ENCODE data around the gene MAP6D1. TPM values are rescaled to one million over a fixed set of nuclear protein-coding genes. Genes with fewer than 3 reads are reported as not detected.

MAP6D1 gene
- total RNA-seq, 1 experiment from 2014 or later: 2.9 TPM

GRCh38 chr3:183819831-183820230 is 5.5 kb downstream of the MAP6D1 start:
- H3K4me1 Mint-ChIP-seq (ENCODE audit: low read depth, unreplicated experiment): peaks cover 8% of the 10 kb centered on the region
- no peak overlapping the region for H3K27ac Mint-ChIP-seq (ENCODE audit: unreplicated experiment)
- DNase-seq: no peak
- TF ChIP-seq CTCF (IDR thresholded peaks at IDR 0.05; ENCODE audit: insufficient read depth in 1 of 2, low read depth in 1 of 2, low read length in 1 of 2, severe bottlenecking in 1 of 2, unreplicated experiment in 1 of 2): no peak
- no peaks in the 10 kb centered on the region for H3K27me3 ChIP-seq (replicated peaks; ENCODE audit: control insufficient read depth, insufficient read depth, low read length)
- H3K9me3 ChIP-seq: no peaks in the 10 kb centered on the region
- H3K9me3 Mint-ChIP-seq (ENCODE audit: unreplicated experiment): no peaks in the 10 kb centered on the region
- H3K4me3 Mint-ChIP-seq (ENCODE audit: unreplicated experiment): no peak overlapping the region
- no peaks in the 10 kb centered on the region for H3K36me3 ChIP-seq (ENCODE audit: control insufficient read depth, insufficient read depth, low read length)
- intact Hi-C loops (cut with micrococcal nuclease; ENCODE audit: unreplicated experiment): no loop called here
- H3K27me3 Mint-ChIP-seq (ENCODE audit: insufficient read depth, unreplicated experiment): no peaks in the 10 kb centered on the region
- H3K4me3 ChIP-seq (ENCODE audit: low read depth, low read length): no peak overlapping the region
- ChIA-PET CTCF (no interaction called here), POLR2A (no interaction called here)
- H3K36me3 Mint-ChIP-seq (ENCODE audit: insufficient read depth, unreplicated experiment): peaks cover 29% of the 10 kb centered on the region
- H3K4me1 ChIP-seq: peaks cover 5% of the 10 kb centered on the region; the same call in 1 of the 2 replicates
- no TSS peak for BruUV-seq (replicated peaks)

DNA sequence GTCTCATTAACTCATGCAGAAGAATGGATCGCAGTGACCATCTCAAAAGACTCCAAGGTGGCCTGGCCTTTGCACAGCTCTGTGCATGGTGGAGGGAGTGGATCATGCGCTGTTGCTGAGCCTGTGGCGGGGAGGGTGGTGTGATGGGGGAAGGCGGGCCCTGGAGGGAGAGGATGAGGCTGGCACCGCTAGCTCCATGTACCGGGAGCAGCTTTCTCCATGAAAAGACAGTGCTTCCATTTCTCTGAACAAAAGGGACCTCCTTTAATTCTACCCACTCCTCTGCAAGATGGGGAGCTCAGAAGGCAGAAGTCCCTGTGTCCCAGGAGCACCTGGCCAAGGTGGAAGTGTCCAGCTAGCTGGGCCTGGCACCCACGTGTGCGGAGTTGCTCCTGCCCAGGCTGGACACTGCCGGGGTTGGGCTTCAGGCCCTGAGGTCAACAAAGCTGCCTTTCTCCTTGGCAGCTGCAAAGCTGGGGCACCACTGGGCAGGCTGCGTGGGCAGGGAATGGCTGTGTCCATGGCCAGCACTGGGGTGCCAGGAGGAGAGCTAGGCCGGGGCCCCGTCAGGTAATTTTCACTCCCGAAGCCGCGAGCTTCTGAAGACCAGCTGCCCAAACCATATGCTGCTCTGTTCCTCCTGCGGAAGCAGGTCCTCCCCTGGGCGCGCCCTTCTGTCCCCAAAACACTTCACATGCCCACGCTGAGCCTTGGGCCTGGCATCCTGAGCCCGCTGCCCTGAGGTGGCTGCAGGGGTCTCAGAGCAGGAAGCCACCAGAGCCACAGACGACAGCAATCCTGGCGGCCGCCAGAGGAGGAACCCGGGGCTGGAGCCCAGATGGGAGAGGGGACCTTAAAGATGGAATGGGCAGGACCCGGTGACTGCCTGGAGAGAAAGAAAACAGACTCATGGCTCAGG is 6.4 kb downstream of the MAP6D1 start:
- H3K36me3 Mint-ChIP-seq (ENCODE audit: insufficient read depth, unreplicated experiment): peaks cover 31% of the 10 kb centered on the region
- H3K27me3 Mint-ChIP-seq (ENCODE audit: insufficient read depth, unreplicated experiment): no peaks in the 10 kb centered on the region
- H3K9me3 Mint-ChIP-seq (ENCODE audit: unreplicated experiment): no peaks in the 10 kb centered on the region
- TF ChIP-seq CTCF (IDR thresholded peaks at IDR 0.05; ENCODE audit: insufficient read depth in 1 of 2, low read depth in 1 of 2, low read length in 1 of 2, severe bottlenecking in 1 of 2, unreplicated experiment in 1 of 2): no peak
- no peak overlapping the region for H3K27ac Mint-ChIP-seq (ENCODE audit: unreplicated experiment)
- BruUV-seq (replicated peaks): no TSS peak
- no peak for DNase-seq
- ChIA-PET CTCF (no interaction called here), POLR2A (no interaction called here)
- Histone ChIP-seq H3K4me1 (peaks cover 2% of the 10 kb centered on the region; the same call in 1 of the 2 replicates), H3K4me3 (ENCODE audit: low read depth, low read length) (no peak overlapping the region), H3K36me3 (ENCODE audit: control insufficient read depth, insufficient read depth, low read length) (no peaks in the 10 kb centered on the region), H3K9me3 (no peaks in the 10 kb centered on the region), H3K27me3 (replicated peaks; ENCODE audit: control insufficient read depth, insufficient read depth, low read length) (no peaks in the 10 kb centered on the region)
- H3K4me3 Mint-ChIP-seq (ENCODE audit: unreplicated experiment): no peak overlapping the region
- peaks cover 2% of the 10 kb centered on the region for H3K4me1 Mint-ChIP-seq (ENCODE audit: low read depth, unreplicated experiment)
- intact Hi-C loops (cut with micrococcal nuclease; ENCODE audit: unreplicated experiment): no loop called here

DNA sequence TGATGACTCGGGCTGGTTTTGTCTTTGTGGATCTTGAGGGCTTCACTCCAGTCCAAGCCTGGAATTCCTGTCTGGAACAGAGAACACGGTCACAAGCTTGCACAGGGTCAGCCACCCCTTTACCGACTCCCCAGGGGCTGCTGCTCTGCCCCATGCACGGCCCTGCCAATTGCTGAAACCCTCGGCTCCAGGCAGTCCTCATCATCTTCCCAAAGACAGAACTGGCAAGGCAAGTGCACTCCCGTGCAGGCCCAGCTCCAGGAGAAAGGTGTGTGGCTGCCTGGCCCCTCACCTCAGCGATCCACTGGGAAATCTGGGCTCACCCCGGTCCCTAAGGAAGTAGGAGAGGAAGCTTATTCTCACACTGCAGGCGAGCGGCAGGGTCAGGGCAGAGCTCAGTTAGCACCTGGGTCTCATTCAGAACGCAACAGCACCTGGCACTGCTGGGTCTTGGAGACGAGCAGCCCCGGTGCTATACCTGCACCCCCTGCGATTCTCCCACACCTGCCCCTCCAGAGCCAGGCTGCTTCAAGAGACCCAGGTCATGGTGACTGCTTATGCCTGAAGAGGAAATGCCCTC is 7.2 kb downstream of the MAP6D1 start:
- H3K27me3 ChIP-seq (replicated peaks; ENCODE audit: control insufficient read depth, insufficient read depth, low read length): no peaks in the 10 kb centered on the region
- Mint-ChIP-seq H3K27me3 (ENCODE audit: insufficient read depth, unreplicated experiment) (no peaks in the 10 kb centered on the region), H3K4me3 (ENCODE audit: unreplicated experiment) (no peak overlapping the region), H3K9me3 (ENCODE audit: unreplicated experiment) (no peaks in the 10 kb centered on the region), H3K27ac (ENCODE audit: unreplicated experiment) (no peak overlapping the region), H3K36me3 (ENCODE audit: insufficient read depth, unreplicated experiment) (peaks cover 34% of the 10 kb centered on the region), H3K4me1 (ENCODE audit: low read depth, unreplicated experiment) (no peaks in the 10 kb centered on the region)
- ChIA-PET CTCF (no interaction called here), POLR2A (no interaction called here)
- no peaks in the 10 kb centered on the region for H3K36me3 ChIP-seq (ENCODE audit: control insufficient read depth, insufficient read depth, low read length)
- H3K4me1 ChIP-seq: no peaks in the 10 kb centered on the region
- no peaks in the 10 kb centered on the region for H3K9me3 ChIP-seq
- DNase-seq: no peak
- intact Hi-C loops (cut with micrococcal nuclease; ENCODE audit: unreplicated experiment): no loop called here
- BruUV-seq (replicated peaks): no TSS peak
- TF ChIP-seq CTCF (IDR thresholded peaks at IDR 0.05; ENCODE audit: insufficient read depth in 1 of 2, low read depth in 1 of 2, low read length in 1 of 2, severe bottlenecking in 1 of 2, unreplicated experiment in 1 of 2): no peak
- no peak overlapping the region for H3K4me3 ChIP-seq (ENCODE audit: low read depth, low read length)
